IMR-90 (cell line): Measurements from ENCODE around the gene CCDC171. TPM values are rescaled to one million over a fixed set of nuclear protein-coding genes. Genes with fewer than 3 reads are reported as not detected.

Experiments
- ATAC-seq: fragments of 200-7000 bp; cut with Tn5 transposase; 2 replicates; pipeline ENCODE4 v1.9.1; 2020; ENCODE audit warnings: low read depth, mild to moderate bottlenecking, moderate library complexity
- BruUV-seq: library from RNA; stranded (reverse); fragments of 400-500 nt; replicated peaks from 2 replicates; lab custom pipeline; 2021; lab: Mats Ljungman, UMichigan
- CTCF ChIA-PET: fragments of 300-600 bp; formaldehyde crosslinking; extraction: SDS; loops from one replicate; lab custom pipeline; 2021; ENCODE audit warnings: antibody characterized with exemption; lab: Yijun Ruan, JAX
- POLR2A ChIA-PET: fragments of 300-600 bp; sonication (Branson Sonifier 250); formaldehyde crosslinking; loops from one replicate; lab custom pipeline; 2022; ENCODE audit warnings: antibody characterized with exemption; ENCODE audit not compliant: unreplicated experiment; lab: Charles Lee
- DNase-seq: peaks from one replicate; pipeline ENCODE4 v3.0.0; 2013
- H2AFZ ChIP-seq: replicated peaks from 2 replicates; pipeline ENCODE3; 2013; ENCODE audit warnings: low read length, mild to moderate bottlenecking; ENCODE audit not compliant: poor library complexity
- H2AK5ac ChIP-seq: 2 replicates; pipeline ENCODE4 v1.6.1; 2013; ENCODE audit warnings: low read depth, low read length, inconsistent platforms
- H2AK9ac ChIP-seq: replicated peaks from 2 replicates; pipeline ENCODE3; 2013; ENCODE audit warnings: mild to moderate bottlenecking, low read depth, low read length, moderate library complexity; ENCODE audit not compliant: poor library complexity
- H2BK120ac ChIP-seq: 2 replicates; pipeline ENCODE4 v1.6.1; 2013; ENCODE audit warnings: low read depth, low read length, inconsistent platforms
- H2BK15ac ChIP-seq: 3 replicates; pipeline ENCODE4 v1.6.1; 2013; ENCODE audit warnings: low read depth, low read length, inconsistent platforms
- H2BK20ac ChIP-seq: 2 replicates; pipeline ENCODE4 v1.6.1; 2013; ENCODE audit warnings: low read depth, mild to moderate bottlenecking, inconsistent platforms, low read length, moderate library complexity
- H2BK5ac ChIP-seq: 2 replicates; pipeline ENCODE4 v1.6.1; 2013; ENCODE audit warnings: mild to moderate bottlenecking, low read depth, low read length, inconsistent platforms; ENCODE audit not compliant: poor library complexity, severe bottlenecking
- H3K14ac ChIP-seq: replicated peaks from 2 replicates; pipeline ENCODE4 v1.6.1; 2013; ENCODE audit warnings: low read depth, low read length, inconsistent platforms
- H3K18ac ChIP-seq: 2 replicates; pipeline ENCODE4 v1.6.1; 2013; ENCODE audit warnings: low read depth, low read length, control low read depth
- H3K23ac ChIP-seq: 2 replicates; pipeline ENCODE4 v1.6.1; 2013; ENCODE audit warnings: low read depth, low read length, inconsistent platforms
- H3K27ac ChIP-seq: 2 replicates; pipeline ENCODE4 v1.5.1; 2013; ENCODE audit warnings: mild to moderate bottlenecking, control low read depth, low read length; ENCODE audit not compliant: insufficient read depth
- H3K27me3 ChIP-seq: 2 replicates; pipeline ENCODE4 v1.6.1; 2013; ENCODE audit warnings: low read length; ENCODE audit not compliant: control insufficient read depth, insufficient read depth
- H3K36me3 ChIP-seq: 2 replicates; pipeline ENCODE4 v1.6.1; 2013; ENCODE audit warnings: low read length, mixed read lengths; ENCODE audit not compliant: control insufficient read depth, insufficient read depth
- H3K4ac ChIP-seq: 2 replicates; pipeline ENCODE4 v1.6.1; 2013; ENCODE audit warnings: low read depth, low read length, inconsistent platforms
- H3K4me1 ChIP-seq: 2 replicates; pipeline ENCODE4 v1.6.1; 2013; ENCODE audit warnings: low read length, mixed read lengths; ENCODE audit not compliant: control insufficient read depth, insufficient read depth
- H3K4me2 ChIP-seq: 2 replicates; pipeline ENCODE4 v1.6.1; 2013; ENCODE audit warnings: low read depth, mild to moderate bottlenecking, control low read depth, low read length, moderate library complexity
- H3K4me3 ChIP-seq: 2 replicates; pipeline ENCODE4 v1.5.1; 2013; ENCODE audit warnings: low read depth, mild to moderate bottlenecking, control low read depth, low read length, moderate library complexity; ENCODE audit not compliant: insufficient read depth
- H3K56ac ChIP-seq: 2 replicates; pipeline ENCODE4 v1.6.1; 2013; ENCODE audit warnings: low read length, inconsistent platforms; ENCODE audit not compliant: insufficient read depth; ENCODE audit errors: extremely low read depth
- H3K79me1 ChIP-seq, 2 experiments: 2 replicates each; pipeline ENCODE4 v1.6.1; 2013; ENCODE audit warnings: low read length in 2 of 2, inconsistent platforms in 1 of 2, low read depth in 1 of 2
- H3K9ac ChIP-seq: 2 replicates; pipeline ENCODE4 v1.6.1; 2013; ENCODE audit warnings: low read depth, low read length, control low read depth
- H3K9me1 ChIP-seq: 2 replicates; pipeline ENCODE4 v1.6.1; 2013; ENCODE audit warnings: low read length, inconsistent platforms; ENCODE audit not compliant: insufficient read depth
- H3K9me3 ChIP-seq: 2 replicates; pipeline ENCODE4 v1.6.1; 2013; ENCODE audit warnings: low read length; ENCODE audit not compliant: control insufficient read depth, insufficient read depth
- H4K20me1 ChIP-seq: 2 replicates; pipeline ENCODE4 v1.6.1; 2013; ENCODE audit warnings: low read length, inconsistent platforms; ENCODE audit not compliant: insufficient read depth
- H4K5ac ChIP-seq: 2 replicates; pipeline ENCODE4 v1.6.1; 2013; ENCODE audit warnings: mild to moderate bottlenecking, low read depth, low read length, control low read depth
- H4K8ac ChIP-seq, 2 experiments: 2 replicates each; pipeline ENCODE4 v1.6.1; 2013; ENCODE audit warnings: low read depth in 2 of 2, low read length in 2 of 2, control low read depth in 1 of 2, inconsistent platforms in 1 of 2
- H4K91ac ChIP-seq: 2 replicates; pipeline ENCODE4 v1.6.1; 2013; ENCODE audit warnings: low read depth, low read length, inconsistent platforms; ENCODE audit not compliant: insufficient read depth
- CEBPB ChIP-seq: IDR thresholded peaks from 2 replicates; pipeline ENCODE4 v1.6.1; 2012; ENCODE audit warnings: low read depth, low read length, improper control_type of control experiment
- MAFK ChIP-seq: IDR thresholded peaks from 2 replicates; pipeline ENCODE4 v1.6.1; 2012; ENCODE audit warnings: low read depth, low read length, improper control_type of control experiment
- MXI1 ChIP-seq: IDR thresholded peaks from 2 replicates; pipeline ENCODE4 v1.6.1; 2012; ENCODE audit warnings: low read depth, mild to moderate bottlenecking, low read length, moderate library complexity, borderline replicate concordance
- WGBS, 2 experiments: methylation state at CpG; one replicate each; pipeline versions ENCODE4 v1.1.5 to v1.1.7; 2013; ENCODE audit warnings: missing lambda C conversion rate in 2 of 2; ENCODE audit not compliant: insufficient read length in 1 of 2; ENCODE audit errors: extremely low coverage in 2 of 2; 5-methylcytosine and 5-hydroxymethylcytosine counted together
- dilution Hi-C: fragments of 300-500 bp; cut with HindIII; formaldehyde crosslinking; loops from one replicate; pipeline ENCODE4 v1.14.3; 2018; ENCODE audit warnings: low sequenced_read_pairs; ENCODE audit not compliant: unreplicated experiment
- in situ Hi-C: fragments of 300-500 bp; cut with MboI; formaldehyde crosslinking; loops from 3 replicates; pipeline ENCODE4 v1.14.3; 2019; ENCODE audit warnings: low sequenced_read_pairs, inconsistent platforms, mixed read lengths
- intact Hi-C: fragments of 100-400 bp; cut with micrococcal nuclease; formaldehyde crosslinking; loops from 2 replicates; pipeline ENCODE4 v1.10.0; 2022
- polyA plus RNA-seq, 3 experiments: library from polyadenylated mRNA; depleted of rRNA; stranded (reverse); fragments of >200 nt; gene quantifications; 2 replicates each; pipeline ENCODE4 v1.2.3, GENCODE V29; 2012; ENCODE audit warnings: low replicate concordance in 1 of 3
- total RNA-seq: library from RNA; depleted of rRNA; stranded (reverse); fragments of >200 nt; gene quantifications from 2 replicates; pipeline ENCODE4 v1.2.3, GENCODE V29; 2012

Gene CCDC171
- total and polyA plus RNA-seq, 2 of the 4 experiments (the other 2 are of a cell fraction), result 0.63 to 2.2 TPM

DNA sequence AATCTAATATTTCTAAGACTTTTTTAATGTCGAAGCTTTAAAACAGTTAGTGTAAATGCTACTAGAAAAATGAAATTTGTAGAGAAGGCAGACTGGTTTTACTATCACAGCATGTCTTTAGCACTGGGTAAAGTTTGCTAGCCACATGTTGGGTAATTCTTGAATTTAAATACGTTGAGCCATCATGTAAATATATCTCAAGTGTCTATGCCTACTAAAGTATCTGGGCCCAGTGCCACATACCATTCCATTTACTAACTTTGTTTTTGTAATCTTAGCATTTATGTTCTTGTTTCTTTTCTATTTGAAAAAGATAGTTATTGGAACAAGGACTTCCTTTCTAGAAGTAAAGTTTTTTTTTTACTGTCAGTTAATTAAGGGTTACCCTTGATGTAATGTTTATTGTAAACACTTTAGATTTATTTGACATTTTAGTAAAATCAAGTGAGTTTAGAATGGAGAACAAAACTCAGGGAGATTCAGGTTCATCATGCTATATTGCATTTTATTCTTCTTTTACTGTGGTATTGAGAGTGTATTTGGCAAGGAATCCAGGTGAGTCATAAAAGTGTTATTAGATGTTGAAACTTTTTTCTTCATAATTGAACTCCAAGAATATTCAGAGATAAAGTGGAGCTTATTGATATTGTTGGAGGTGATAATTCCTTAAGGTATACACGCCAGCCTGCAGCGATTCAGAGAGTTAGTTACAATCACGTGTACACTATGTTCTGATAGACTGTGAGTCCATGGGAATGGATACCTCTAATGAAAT, 182.4 kb downstream of the CCDC171 start:
- CTCF ChIA-PET, result no interaction called here
- Histone ChIP-seq H3K14ac (no peak overlapping the region), H3K79me1 (no peaks in the 10 kb centered on the region), H2AK5ac (no peak overlapping the region), H2AK9ac (no peak overlapping the region), H2AFZ (no peak overlapping the region), H3K18ac (peak overlapping the region; percentile 74; the same call in 1 of the 2 replicates), H4K5ac (0 out of 2 replicates have a peak overlapping the region, but pooled peaks have one; percentile 54), H3K4ac (peak overlapping the region; percentile 24; the same call in 1 of the 2 replicates), H3K56ac (0 out of 2 replicates have a peak overlapping the region, but pooled peaks have one; percentile 24), H4K20me1 (no peaks in the 10 kb centered on the region), H3K9me1 (no peaks in the 10 kb centered on the region; the same call in 1 of the 2 replicates), H3K9ac (no peak overlapping the region), H3K4me2 (peak overlapping the region; percentile 77), H4K8ac (peak overlapping the region in 1 of 2 experiments; percentile 40; a peak in 1 of 4 replicates), H4K91ac (no peak overlapping the region), H2BK20ac (no peak overlapping the region), H3K4me1 (0 out of 2 replicates have a peak, but pooled peaks cover 1% of the 10 kb centered on the region), H2BK120ac (no peak overlapping the region), H2BK5ac (peak overlapping the region; percentile 74), H3K9me3 (no peaks in the 10 kb centered on the region), H3K23ac (no peak overlapping the region), H3K4me3 (no peak overlapping the region), H2BK15ac (peak overlapping the region; percentile 61; the same call in 1 of the 3 replicates), H3K27me3 (no peaks in the 10 kb centered on the region), H3K36me3 (no peaks in the 10 kb centered on the region), H3K27ac (peak overlapping the region; percentile 37; the same call in 1 of the 2 replicates)
- in situ Hi-C loops (no loop called here), dilution Hi-C loops (no loop called here), intact Hi-C loops (no loop called here)
- DNase-seq (peak; percentile 94), ATAC-seq (peak; percentile 95)
- TF ChIP-seq MAFK (no peak), CEBPB (peak; percentile 91), MXI1 (peak; percentile 37; the same call in 1 of the 2 replicates)
- no CpG with 5 or more reads among the region's 5 CpGs for WGBS, 2 experiments
- POLR2A ChIA-PET, result no interaction called here
- no TSS peak for BruUV-seq
